GM21381 (cell line): ENCODE results near the gene PRM1.

Experiments
- ATAC-seq: cut with Tn5 transposase; IDR thresholded peaks from one replicate; pipeline ENCODE4 v1.9.1; 2021; ENCODE audit warnings: mild to moderate bottlenecking, moderate library complexity; ENCODE audit not compliant: unreplicated experiment

Gene PRM1

DNA sequence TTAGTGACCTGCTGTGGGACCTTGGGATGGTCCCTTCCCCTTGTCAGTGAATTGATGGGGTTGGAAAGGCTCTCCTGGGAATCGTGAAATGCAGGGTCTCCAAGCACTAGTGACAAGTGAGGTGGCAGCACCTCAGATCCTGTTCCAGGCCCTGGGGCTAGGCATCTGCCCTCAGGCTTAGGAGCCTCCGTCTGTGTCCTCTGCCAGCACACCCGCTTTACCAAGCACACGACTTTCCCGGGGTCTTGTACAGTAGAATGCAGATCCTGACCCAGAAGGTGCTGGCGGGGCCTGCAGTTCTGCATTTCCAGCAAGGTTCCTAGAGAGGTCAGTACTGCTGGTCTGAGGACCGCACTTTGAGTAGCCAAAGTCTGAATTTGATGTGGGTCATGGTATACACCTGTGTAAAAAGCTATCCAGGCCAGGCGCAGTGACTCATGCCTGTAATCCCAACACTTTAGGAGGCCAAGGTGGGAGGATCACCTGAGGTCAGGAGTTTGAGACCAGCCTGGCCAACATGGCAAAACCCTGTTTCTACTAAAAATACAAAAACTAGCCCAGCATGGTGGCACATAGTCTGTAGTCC, 33.3 kb upstream of the PRM1 start:
- no peak for ATAC-seq

DNA sequence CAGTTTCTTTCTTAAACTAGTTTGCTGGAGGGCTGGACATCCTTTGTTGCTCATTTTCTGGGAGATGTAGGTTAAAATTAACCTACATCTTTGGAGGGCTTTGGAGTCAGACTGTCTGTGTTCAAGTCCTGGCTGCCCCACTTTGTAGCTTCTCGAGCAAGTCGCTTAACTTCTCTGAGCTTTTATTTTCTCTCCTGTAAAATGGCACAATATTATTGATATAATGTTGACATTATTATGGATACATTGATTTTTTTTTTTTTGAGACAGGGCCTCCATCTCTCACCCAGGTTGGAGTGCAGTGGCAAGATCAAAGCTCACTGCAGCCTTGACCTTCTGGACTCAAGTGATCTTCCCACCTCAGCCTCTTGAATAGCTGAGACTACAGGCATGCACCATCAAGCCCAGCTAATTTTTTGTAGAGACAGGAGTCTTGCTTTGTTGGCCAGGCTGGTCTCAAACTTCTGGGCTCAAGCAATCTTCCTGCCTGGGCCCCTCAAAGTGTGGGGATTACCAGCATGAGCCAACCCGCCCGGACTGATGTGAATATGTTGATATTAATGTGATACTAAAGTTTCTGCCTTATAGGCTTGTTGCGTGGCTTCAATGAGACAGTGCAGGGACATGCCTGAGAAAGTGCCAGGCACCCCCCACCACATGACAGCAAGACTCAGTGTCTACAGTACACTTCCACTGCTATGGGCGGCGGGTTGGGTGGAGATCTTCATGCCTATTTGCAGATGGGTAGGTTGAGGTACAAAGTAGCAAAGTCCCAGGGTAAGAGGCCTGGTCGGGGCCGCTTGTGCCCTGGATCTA, 32.6 kb upstream of the PRM1 start:
- ATAC-seq = no peak

DNA sequence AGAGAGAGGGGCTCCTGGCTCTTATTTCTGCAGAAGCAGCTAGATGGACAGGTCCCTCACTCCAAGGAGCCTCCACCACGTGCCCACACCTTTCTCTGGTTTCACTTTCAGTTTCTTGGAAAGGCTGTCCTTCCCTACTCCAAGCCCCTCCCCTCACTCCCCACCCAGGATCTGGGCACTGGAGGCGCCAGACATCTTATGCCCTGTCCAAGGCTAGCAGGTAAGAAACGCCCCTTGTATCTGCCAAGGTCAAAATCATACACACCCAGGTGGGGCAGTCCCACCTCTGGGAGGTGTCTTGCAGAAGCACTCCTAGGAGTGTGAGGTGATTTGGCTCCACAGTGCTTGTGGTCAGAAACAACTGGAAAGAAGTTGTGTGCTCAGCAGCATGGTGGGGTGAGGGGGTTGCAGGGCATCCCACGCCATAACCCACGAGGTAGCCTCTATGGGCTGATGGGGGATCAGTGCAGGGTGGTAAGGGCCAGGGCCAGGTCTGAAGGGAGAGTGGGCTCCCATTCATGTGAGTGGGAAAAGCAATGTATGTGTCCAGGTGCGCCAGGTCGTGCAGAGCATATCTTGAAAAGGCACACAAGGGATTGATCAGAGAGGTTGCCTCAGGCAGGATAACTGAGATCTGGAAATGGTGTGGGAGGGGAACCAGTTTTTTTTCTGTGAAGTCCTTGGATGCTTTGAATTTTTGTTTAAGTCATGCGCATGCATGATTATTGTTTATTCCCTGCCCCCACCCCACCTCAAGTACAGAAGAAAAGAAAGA, 31.8 kb upstream of the PRM1 start:
- ATAC-seq = no peak

DNA sequence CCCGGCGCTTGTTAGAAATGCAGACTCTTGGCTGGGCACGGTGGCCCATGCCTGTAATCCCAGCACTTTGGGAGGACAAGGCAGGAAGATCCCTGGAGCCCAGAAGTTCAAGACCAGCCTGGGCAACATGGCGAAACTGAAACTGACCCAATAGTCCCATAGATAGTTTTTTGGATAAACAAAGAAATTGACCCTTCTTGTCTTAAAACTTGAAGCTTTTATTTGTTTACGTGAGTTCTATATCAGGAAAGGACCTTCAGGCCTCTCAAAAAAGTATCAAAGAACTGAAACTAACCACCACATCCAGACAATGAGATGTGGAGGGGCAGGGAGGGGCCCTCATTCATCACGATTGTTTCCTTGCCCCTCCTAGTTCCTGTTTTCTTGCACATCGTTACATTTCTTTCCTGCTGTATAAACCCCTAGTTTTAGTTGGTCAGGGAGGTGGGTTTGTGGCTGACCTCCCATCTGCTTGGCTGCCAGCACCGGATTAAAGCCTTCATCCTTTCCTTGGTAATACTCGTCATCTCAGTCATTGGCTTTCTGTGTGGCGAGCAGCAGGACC, 29.9 kb upstream of the PRM1 start:
- ATAC-seq = peak; percentile 35

DNA sequence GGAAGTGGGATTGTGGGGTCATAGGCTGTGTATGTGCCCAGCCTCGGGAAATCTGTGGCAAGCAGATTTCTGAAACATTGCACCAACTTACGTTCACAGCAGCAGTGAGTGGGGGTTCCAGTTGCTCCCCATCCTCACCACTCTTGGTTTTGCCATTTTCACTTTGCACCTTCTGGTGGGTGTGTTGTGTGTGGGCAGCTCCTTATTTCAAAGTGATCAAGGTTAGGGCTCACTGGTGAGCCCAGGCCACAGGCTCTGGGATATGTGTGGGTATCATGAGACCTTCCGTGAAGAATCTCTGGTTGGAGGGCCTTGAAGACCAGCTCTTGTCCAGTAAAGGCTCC, 29.5 kb upstream of the PRM1 start:
- ATAC-seq = no peak

DNA sequence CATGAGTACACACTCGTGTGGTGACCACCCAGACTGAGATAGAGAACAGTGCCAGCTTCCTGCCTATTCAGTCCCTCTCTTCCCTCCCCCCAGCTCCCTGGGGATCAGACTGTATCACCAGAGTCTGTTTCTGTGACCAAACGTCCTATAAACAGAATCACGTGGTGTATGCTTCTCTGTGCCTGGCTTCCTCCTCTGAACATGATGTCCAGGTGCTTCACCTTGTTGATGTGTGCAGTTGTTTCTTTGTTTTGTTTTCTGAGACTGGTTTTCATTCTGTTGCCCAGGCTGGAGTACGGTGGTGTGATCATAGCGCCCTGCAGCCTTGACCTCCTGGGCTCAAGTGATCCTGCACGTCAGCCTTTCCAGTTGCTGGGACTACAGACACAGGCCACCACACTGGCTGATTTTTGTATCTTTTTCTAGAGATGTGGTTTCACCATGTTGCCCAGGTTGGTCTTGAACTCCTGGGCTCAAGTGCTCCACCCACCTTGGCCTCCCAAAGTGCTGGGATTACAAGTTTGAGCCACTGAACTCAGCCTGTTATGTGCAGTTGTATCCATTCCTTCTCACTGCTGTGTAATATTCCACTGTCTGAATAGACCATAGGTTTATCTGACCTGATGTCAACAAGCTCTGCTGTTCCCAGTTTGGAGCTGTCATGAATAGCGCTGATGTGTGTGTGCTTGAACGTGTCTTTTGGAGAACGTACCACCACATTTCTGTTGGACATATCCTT, 28.9 kb upstream of the PRM1 start:
- ATAC-seq = peak; percentile 38

DNA sequence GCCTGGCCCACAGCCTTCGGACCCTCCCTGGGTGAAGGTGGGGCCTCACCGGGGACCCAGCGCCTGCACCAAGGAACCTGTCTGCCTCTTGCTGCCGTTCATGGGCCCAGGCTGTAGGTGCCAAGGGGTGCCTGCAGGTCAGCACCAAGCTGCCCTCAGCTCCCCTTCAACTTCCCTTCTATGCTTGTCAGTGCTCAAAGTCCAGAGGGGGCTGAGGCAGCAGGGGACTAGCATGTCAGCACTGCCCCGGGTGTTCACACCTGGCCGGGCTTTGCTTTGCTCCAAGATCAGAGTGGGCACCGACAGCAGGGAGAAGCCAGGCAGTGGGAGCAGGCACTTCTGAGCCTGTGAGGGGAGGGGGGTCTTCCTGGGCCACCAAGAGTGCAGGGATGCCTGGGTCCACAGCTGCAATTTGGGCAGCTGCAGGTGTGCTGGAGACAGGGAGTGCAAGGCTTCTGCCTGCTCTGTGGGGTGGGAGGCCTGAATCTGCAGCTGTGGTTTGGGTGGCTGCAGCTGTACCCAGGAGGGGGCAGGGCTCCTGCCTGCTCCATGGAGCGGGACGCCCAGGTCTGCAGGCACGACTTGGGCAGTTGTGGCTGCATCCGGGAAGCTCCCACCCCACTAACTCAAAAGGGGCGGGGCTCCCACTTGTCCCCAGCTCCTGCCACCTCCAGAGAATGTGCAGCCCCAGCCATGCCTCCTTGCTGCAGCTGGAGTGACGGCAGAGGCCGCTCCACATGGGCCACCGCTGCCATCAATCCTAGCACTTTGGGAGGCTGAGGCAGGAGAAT, 27.6 kb upstream of the PRM1 start:
- no peak for ATAC-seq

DNA sequence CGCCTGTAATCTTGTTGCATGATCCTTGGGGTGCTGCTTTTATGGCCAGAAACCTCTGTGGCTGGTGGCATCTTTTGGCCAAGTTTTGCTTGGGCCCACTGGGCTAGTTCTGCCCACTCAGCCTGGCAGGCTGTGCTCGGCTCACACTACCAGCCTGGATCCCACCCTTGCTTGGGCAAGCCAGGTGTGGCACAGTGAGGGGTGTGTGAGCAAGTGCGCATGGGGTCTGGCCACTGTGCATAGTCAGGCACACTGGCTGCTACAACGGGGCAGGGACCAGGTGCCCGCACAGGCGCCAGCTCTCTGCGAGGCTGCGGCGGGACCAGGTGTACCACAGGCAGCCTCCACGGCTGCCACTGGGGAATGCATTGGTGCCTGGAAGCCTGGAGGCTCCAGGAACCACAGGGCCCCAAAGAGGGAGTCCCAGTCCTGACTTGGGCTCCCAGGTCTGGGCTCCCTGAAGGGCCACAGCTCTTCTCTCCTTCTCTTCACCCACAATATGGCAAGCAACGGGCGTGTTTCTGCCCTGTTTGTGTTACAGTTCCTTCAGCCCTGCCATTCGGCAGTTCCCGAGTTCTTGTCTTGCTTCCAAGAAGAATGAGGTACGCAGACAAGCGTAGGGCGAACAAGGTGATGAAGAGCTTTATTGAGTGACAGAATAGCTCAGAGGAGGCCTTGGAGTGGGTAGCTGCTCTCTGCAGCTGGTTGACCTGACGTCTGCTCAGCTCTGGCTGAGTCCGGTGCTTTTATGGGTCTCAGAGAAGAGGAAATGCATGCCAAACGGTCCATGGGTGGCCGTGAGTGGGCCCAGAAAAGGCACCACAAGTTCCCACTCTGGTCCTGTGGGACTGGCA, 26.7 kb upstream of the PRM1 start:
- ATAC-seq = no peak

DNA sequence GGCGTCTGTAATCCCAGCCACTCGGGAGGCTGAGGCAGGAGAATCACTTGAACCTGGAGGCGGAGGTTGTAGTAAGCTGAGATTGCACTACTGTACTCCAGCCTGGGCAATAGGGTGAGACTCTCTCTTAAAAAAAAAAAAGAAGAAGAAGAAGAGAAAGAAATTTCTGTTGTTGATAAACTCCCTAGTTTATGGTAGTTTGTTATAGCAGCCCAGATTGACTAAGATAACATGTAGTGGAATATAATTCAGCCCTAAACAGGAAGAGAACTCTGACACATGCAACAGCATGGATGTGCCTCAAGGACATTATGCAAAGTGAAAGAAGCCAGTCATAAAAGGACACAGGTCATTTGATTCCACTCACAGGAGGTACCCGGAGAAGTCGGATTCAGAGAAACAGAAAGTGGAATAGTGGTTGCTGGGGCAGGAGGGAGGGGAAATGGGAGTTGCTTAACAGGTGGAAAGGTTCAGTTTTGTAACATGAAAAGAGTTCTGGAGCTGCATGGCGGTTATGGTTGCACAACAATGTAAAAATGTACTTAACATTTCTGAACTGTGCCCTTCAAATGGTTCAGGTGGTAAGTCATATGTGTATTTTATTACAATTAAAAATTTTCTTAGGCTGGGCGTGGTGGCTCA, 26.0 kb upstream of the PRM1 start:
- no peak for ATAC-seq

DNA sequence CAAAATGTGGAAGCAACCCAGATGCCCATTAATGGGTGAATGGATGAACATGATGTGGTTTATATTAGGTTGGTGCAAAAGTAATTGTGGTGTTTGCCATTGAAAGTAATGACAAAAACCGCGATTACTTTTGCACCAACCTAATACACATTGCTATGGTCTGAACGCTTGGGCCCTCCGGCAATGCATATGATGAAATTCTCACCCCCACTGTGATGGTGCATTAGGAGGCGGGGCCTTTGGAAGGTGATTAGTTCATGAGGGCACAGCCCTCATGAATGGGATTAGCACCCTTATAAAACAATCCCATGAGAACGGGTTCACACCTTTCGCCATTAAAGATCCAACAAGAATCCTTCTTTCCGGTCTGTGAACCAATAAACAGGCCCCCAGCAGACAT, 25.3 kb upstream of the PRM1 start:
- ATAC-seq = no peak

DNA sequence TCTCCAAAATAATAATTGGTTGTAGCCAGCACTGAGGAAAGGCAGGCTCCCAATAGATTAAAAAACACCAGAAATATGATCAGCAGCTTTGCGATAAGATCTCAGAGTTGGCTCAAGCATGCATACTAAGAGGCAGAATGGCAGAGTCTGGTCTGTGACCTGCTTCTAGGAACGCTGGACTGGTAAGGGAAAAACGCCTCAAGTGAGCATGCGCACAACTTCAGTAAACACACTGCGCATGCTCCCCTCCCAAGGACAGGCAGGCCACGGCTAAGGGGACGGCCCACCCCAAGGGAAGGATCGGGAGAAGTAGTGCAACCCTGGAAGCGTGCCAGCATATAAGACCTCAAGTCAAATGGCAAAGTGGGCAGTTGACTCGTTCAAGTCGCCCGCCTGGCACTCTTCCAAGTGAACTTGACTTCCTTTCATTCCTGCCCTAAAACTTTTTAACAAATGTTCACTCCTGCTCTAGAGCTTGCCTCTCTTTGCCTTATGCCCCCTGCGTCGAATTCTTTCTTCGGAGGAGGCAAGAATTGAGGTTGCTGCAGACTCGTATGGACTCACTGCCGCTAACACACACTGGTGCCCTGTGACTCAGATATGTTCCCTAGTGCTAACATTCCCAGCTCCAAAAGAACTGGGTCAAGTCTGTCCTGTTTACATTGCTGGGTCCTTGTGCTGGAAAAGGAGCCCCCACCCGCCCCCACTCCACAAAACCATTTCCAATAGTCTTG, 22.4 kb upstream of the PRM1 start:
- ATAC-seq = no peak

DNA sequence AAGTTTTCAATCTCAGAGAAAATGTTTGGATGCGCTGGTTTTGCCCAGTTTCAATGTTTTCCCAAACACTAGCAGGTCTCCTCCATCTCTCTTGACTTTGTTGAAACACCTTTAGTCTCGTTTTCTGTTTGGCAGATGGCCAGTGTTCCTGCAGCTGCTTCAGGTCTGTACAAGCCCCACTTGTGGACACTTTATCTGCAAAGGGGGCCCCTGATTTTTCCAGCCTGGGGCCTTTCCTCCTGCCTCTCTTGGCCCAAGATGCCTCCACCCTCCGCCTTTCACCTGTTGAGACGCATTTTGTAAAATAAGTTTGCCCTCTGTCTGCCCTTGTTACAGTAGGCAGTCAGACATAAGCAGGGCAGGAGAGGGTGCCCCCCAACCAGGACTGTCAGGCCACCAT, 21.8 kb upstream of the PRM1 start:
- no peak for ATAC-seq

DNA sequence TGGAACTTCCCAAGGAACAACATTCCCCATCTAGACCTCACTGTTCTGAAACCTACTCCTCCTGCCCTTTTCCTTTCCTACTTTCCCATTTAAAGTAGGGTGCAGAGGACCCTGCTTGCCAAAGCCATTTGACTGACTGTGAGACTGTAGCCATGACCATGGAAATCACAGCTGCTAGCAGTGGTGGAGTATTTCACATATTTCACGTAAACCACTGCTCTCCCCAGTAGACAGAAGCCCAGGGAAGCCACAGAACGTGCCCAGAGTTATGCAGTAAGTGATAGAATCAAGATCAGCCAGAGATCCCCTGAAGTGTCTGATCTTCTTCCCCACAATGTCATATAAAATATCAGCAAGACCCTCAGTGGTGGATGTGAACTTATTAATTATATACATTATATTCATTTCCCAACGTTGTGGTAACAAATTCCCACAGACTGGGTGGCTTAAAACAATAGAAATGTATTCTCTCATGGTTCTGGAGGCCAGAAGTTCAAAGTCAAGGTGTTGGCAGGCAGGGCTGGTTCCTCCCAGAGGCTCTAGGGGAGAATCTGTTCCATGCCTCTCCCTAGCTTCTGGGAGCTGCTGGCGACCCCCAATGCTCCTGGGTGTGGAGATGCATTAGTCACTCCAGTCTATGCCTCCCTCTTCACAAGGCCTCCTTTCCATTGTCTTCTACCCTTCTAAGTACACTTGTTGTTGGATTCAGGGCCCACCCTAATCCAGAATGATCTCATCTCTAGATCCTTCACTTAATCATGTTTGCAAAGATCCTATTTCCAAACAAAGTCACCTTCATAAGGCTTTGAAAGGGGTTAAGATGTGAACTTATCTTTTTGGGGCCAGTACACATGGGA, 20.7 kb upstream of the PRM1 start:
- ATAC-seq = no peak

DNA sequence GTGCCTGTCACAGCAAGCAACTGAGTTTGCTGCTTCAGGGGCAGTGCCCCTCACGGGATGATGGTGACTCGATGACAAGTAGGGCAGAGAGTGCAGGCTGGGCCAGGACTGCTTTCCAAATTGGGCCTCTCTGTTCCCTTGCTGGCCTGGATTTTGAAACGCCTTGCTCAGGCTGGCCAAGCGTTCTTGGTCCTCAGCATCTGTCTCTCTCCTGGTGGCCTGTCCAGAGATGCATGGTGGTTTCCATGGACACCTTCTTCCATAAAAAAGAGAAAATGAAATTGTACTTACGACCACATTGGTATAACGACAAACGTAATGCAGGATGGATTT, 19.4 kb upstream of the PRM1 start:
- no peak for ATAC-seq

DNA sequence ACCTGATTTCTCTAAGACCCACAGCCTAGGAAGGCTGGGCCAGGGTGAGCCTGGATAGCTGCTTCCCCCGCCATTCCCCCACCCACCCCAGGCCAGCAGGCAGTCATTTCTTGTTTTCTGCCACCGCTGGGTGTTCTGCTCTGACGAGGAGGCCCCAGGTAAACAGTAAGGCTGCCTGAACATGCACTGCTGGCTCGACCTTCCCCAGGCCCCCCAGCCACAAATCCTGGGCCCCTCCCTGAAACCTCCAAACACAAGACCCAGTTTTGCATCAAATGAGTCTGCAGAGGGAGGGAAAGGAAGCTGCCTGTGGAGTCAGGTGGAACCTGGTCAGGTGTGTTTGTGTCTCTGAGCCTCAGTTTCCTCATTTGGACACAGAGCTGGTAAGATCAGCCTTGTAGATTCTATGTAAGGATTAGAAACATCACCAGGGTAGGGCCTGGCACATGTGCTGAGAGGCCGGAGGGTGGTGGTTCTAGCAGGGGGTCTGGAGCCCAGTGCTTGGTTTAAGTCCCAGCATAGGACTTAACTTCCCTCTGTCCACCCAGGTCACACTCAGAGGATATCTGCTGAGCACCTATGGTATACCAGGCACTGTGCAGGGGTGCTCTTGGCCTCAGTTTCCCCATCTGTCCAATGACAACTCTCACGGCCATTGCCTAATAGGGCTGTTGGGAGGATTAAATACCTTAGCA, 18.9 kb upstream of the PRM1 start:
- ATAC-seq = no peak

DNA sequence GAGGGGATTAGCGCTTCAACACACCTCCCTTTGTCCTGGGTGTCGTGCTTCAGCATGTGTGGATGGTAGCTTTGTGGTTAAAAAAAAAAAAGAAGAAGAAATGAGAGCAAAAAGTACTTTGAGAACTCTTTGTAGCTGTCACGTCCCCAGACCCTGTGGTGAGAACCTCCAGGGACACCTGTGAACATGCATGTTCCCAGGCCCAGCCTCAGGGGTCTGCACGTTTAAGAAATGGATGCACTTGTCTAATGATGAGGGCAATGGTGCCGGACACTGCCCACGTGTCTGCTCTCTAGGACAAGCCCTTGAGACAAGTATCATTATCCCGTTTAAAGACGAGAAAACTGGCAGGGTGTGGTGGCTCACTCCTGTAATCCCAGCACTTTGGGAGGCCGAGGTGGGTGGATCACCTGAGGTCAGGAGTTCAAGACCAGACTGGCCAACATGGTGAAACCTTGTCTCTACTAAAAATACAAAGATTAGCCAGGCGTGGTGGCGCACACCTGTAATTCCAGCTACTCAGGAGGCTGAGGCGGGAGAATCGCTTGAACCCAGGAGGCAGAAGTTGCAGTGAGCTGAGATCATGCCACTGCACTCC, 17.9 kb upstream of the PRM1 start:
- peak; percentile 27 for ATAC-seq
